Fibroblast of skin of back (primary cell): ENCODE data around the gene MAGEH1.

Experiments used
- DNase-seq: peaks from one replicate; pipeline ENCODE4 v3.0.0-alpha.2; 2013

Gene MAGEH1

GRCh38 chrX:55490974-55491373 lies 39.0 kb downstream of the MAGEH1 start:
- no peak for DNase-seq
